ENCODE results near the gene FRAS1.

- TF ChIP-seq CTCF (IDR thresholded peaks at IDR 0.05) (no peak), POLR2A (IDR thresholded peaks at IDR 0.05) (no peak), POLR2AphosphoS5 (IDR thresholded peaks at IDR 0.05) (no peak)
Measured at GRCh38 chr4:78310007-78310739, 253.1 kb downstream of the FRAS1 start.

Measured in breast epithelium (tissue), 3 donors.